Measurements from ENCODE around the gene PRRT1B. TPM values are rescaled to one million over a fixed set of nuclear protein-coding genes. Genes with fewer than 3 reads are reported as not detected.
A peak's percentile ranks its signal among the peaks of the same experiment; 100 is the strongest.

The PRRT1B gene
- total RNA-seq, 1 experiment from 2014 or later = 1.2 TPM

GRCh38 chr9:131591845-131592208 is 46.5 kb downstream of the PRRT1B start:
- CTCF ChIA-PET = interaction anchor here (0.5 to 2.1 kb wide), 38 partner anchors 10 to 739 kb away, joined by 3 to 34 read pairs (median 4); partner anchors contain the start of gene RAPGEF1
- Mint-ChIP-seq H3K27me3 (ENCODE audit: low read depth) (no peaks in the 10 kb centered on the region), H3K4me1 (no peaks in the 10 kb centered on the region), H3K4me3 (no peak overlapping the region), H3K36me3 (peaks cover 10% of the 10 kb centered on the region; the same call in 1 of the 2 replicates), H3K27ac (0 out of 2 replicates have a peak overlapping the region, but pooled peaks have one; percentile 65), H3K9me3 (no peaks in the 10 kb centered on the region)
- POLR2A ChIA-PET = no interaction called here
- ATAC-seq = no peak
- no peak for DNase-seq (ENCODE audit: low spot score)
- TF ChIP-seq ZMAT4 (CRISPR knock-in tag; IDR thresholded peaks at IDR 0.05) (no peak), CREM (CRISPR knock-in tag; IDR thresholded peaks at IDR 0.05) (no peak), ZNF671 (CRISPR knock-in tag; IDR thresholded peaks at IDR 0.05) (no peak), FOXP1 (CRISPR knock-in tag; IDR thresholded peaks at IDR 0.05; ENCODE audit: borderline replicate concordance) (no peak), HMGXB4 (CRISPR knock-in tag; IDR thresholded peaks at IDR 0.05) (no peak), ZNF263 (CRISPR knock-in tag; IDR thresholded peaks at IDR 0.05; ENCODE audit: low read depth) (no peak), NR3C1 (CRISPR knock-in tag; conservative IDR thresholded peaks at IDR 0.05; ENCODE audit: low read depth) (no peak), ZNF423 (CRISPR knock-in tag; IDR thresholded peaks at IDR 0.05) (no peak), E2F4 (CRISPR knock-in tag; IDR thresholded peaks at IDR 0.05; ENCODE audit: borderline replicate concordance, low read depth) (no peak), RORB (CRISPR knock-in tag; IDR thresholded peaks at IDR 0.05) (no peak), ZBTB21 (CRISPR knock-in tag; IDR thresholded peaks at IDR 0.05; ENCODE audit: borderline replicate concordance) (no peak)

- CTCF ChIA-PET = interaction anchor here (0.6 kb wide), 1 partner anchor 149 kb away, joined by 3 read pairs; no protein-coding TSS in a partner anchor
- H3K4me1 Mint-ChIP-seq = no peaks in the 10 kb centered on the region
- H3K4me3 Mint-ChIP-seq = no peak overlapping the region
- POLR2A ChIA-PET = no interaction called here
- DNase-seq (ENCODE audit: low spot score) (no peak), ATAC-seq (no peak)
- H3K27ac Mint-ChIP-seq = 0 out of 2 replicates have a peak overlapping the region, but pooled peaks have one; percentile 27
- H3K36me3 Mint-ChIP-seq = peaks cover 8% of the 10 kb centered on the region; the same call in 1 of the 2 replicates
- no peaks in the 10 kb centered on the region for H3K9me3 Mint-ChIP-seq
- no peaks in the 10 kb centered on the region for H3K27me3 Mint-ChIP-seq (ENCODE audit: low read depth)
- no peak for TF ChIP-seq E2F4 (CRISPR knock-in tag; IDR thresholded peaks at IDR 0.05; ENCODE audit: borderline replicate concordance, low read depth)
- no peak for TF ChIP-seq ATF1 (CRISPR knock-in tag; IDR thresholded peaks at IDR 0.05)
- TF ChIP-seq ZNF512 (CRISPR knock-in tag; IDR thresholded peaks at IDR 0.05; ENCODE audit: borderline replicate concordance) = no peak
- TF ChIP-seq ATF2 (CRISPR knock-in tag; IDR thresholded peaks at IDR 0.05; ENCODE audit: borderline replicate concordance, low read depth) = no peak
- no peak for TF ChIP-seq ZNF396 (CRISPR knock-in tag; IDR thresholded peaks at IDR 0.05; ENCODE audit: borderline replicate concordance)
- no peak for TF ChIP-seq TCF7 (CRISPR knock-in tag; IDR thresholded peaks at IDR 0.05; ENCODE audit: low read depth)
- TF ChIP-seq ZNF416 (CRISPR knock-in tag; IDR thresholded peaks at IDR 0.05) = no peak
- no peak for TF ChIP-seq E2F1 (CRISPR knock-in tag; IDR thresholded peaks at IDR 0.05)
- no peak for TF ChIP-seq MAX (CRISPR knock-in tag; IDR thresholded peaks at IDR 0.05)
- no peak for TF ChIP-seq ZNF671 (CRISPR knock-in tag; IDR thresholded peaks at IDR 0.05)
- no peak for TF ChIP-seq ZBTB43 (CRISPR knock-in tag; IDR thresholded peaks at IDR 0.05)
- TF ChIP-seq CBFB (CRISPR knock-in tag; IDR thresholded peaks at IDR 0.05; ENCODE audit: low read depth) = no peak
- no peak for TF ChIP-seq ZNF423 (CRISPR knock-in tag; IDR thresholded peaks at IDR 0.05)
- TF ChIP-seq JUN (CRISPR knock-in tag; IDR thresholded peaks at IDR 0.05) = no peak
These were observed 47.9 kb downstream of the PRRT1B start for GRCh38 chr9:131593091-131593820.
